HG03108 (cell line): ENCODE measurements around the gene PRPSAP2.
"Not testable (repeated sequence)": the region's sequence is repeated elsewhere in the genome, so short reads cannot be mapped to it uniquely, and the experiment has no call there.

Experiments used
- ATAC-seq: cut with Tn5 transposase; IDR thresholded peaks from one replicate; pipeline ENCODE4 v1.9.1; 2021; ENCODE audit warnings: moderate library complexity; ENCODE audit not compliant: unreplicated experiment

The PRPSAP2 gene

GRCh38 chr17:18937981-18938691 lies 80.2 kb downstream of the PRPSAP2 start:
- ATAC-seq, result no peak

- ATAC-seq, result no peak
These were observed 80.7 kb downstream of the PRPSAP2 start for GRCh38 chr17:18938692-18939023.

- no peak for ATAC-seq
These were observed 86.7 kb downstream of the PRPSAP2 start for GRCh38 chr17:18944646-18945045.

GRCh38 chr17:18946536-18946935 lies 88.6 kb downstream of the PRPSAP2 start:
- no peak for ATAC-seq

- no peak for ATAC-seq
These were observed 89.9 kb downstream of the PRPSAP2 start for GRCh38 chr17:18947866-18948265.

- ATAC-seq, result no peak
These were observed 90.6 kb downstream of the PRPSAP2 start for GRCh38 chr17:18948476-18949006.

GRCh38 chr17:18949566-18949965 lies 91.6 kb downstream of the PRPSAP2 start:
- no peak for ATAC-seq

- no peak for ATAC-seq
These were observed 92.4 kb downstream of the PRPSAP2 start for GRCh38 chr17:18950346-18950745.

- ATAC-seq, result no peak
These were observed 93.3 kb downstream of the PRPSAP2 start for GRCh38 chr17:18950944-18951905.

- no peak for ATAC-seq
These were observed 94.3 kb downstream of the PRPSAP2 start, which contains the start of gene SLC5A10 for GRCh38 chr17:18951941-18952842. SLC5A10 (plus strand) TSS chr17:18952165; CDS start chr17:18952206, 41 bp downstream.

- ATAC-seq, result no peak
These were observed 95.3 kb downstream of the PRPSAP2 start for GRCh38 chr17:18953231-18953728.

GRCh38 chr17:18954321-18954720 lies 96.4 kb downstream of the PRPSAP2 start:
- no peak for ATAC-seq

- ATAC-seq, result no peak
These were observed 97.1 kb downstream of the PRPSAP2 start for GRCh38 chr17:18955009-18955408.

- not testable (repeated sequence) for ATAC-seq
These were observed 98.1 kb downstream of the PRPSAP2 start for GRCh38 chr17:18956021-18956420.

- ATAC-seq, result no peak
These were observed 98.7 kb downstream of the PRPSAP2 start for GRCh38 chr17:18956581-18956980.

- ATAC-seq, result no peak
These were observed 99.9 kb downstream of the PRPSAP2 start for GRCh38 chr17:18957831-18958230.

- ATAC-seq, result no peak
These were observed 100.7 kb downstream of the PRPSAP2 start for GRCh38 chr17:18958611-18959010.

GRCh38 chr17:18959071-18959844 lies 101.3 kb downstream of the PRPSAP2 start:
- no peak for ATAC-seq

GRCh38 chr17:18959845-18960240 lies 101.9 kb downstream of the PRPSAP2 start:
- ATAC-seq, result no peak

- ATAC-seq, result no peak
These were observed 102.3 kb downstream of the PRPSAP2 start for GRCh38 chr17:18960241-18960665.
